ENCODE measurements around the gene CNTN1.

CNTN1 gene

DNA sequence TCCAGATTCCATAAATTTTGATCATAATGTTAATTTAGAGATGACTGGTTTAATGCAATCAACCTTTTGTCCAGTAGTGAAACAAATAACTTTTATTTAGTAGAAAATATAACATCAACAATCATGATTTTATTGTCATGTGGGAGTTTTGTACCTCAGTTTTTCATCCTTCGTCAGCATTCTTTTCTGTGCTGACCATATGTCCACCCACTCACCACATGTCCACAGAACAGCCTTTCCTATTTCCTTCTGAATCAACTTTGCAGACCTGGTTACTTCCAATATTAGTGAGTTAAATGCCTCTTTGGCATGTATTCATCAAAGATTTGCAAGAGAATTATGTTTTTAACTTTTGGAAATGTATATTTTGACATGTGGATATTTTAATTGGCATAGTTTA lies 36.8 kb upstream of the CNTN1 start:
- H3K27me3 ChIP-seq, result no peaks in the 10 kb centered on the region
- no peak overlapping the region for H3K4me3 ChIP-seq
- TF ChIP-seq Cebpa-rat (IDR thresholded peaks at IDR 0.05), result no peak
- H3K4me1 ChIP-seq, result no peaks in the 10 kb centered on the region
- no peaks in the 10 kb centered on the region for H4K20me1 ChIP-seq
- no peak overlapping the region for H3K9ac ChIP-seq
- H3K36me3 ChIP-seq, result no peaks in the 10 kb centered on the region
- H3K4me2 ChIP-seq, result no peak overlapping the region
- H3K27ac ChIP-seq, result no peak overlapping the region
- H3K9me3 ChIP-seq, result peaks cover 14% of the 10 kb centered on the region

- H3K27me3 ChIP-seq, result no peaks in the 10 kb centered on the region
- no peak overlapping the region for H3K27ac ChIP-seq
- no peaks in the 10 kb centered on the region for H3K4me1 ChIP-seq
- no peaks in the 10 kb centered on the region for H4K20me1 ChIP-seq
- H3K36me3 ChIP-seq, result no peaks in the 10 kb centered on the region
- TF ChIP-seq Cebpa-rat (IDR thresholded peaks at IDR 0.05), result no peak
- H3K9ac ChIP-seq, result no peak overlapping the region
- no peak overlapping the region for H3K4me3 ChIP-seq
- H3K9me3 ChIP-seq, result peaks cover 19% of the 10 kb centered on the region
- H3K4me2 ChIP-seq, result no peak overlapping the region
These were observed 29.9 kb upstream of the CNTN1 start for GRCh38 chr12:40662366-40662765.

- no peak for TF ChIP-seq Cebpa-rat (IDR thresholded peaks at IDR 0.05)
- H3K9ac ChIP-seq, result no peak overlapping the region
These were observed 28.5 kb upstream of the CNTN1 start for GRCh38 chr12:40663781-40664180.

DNA sequence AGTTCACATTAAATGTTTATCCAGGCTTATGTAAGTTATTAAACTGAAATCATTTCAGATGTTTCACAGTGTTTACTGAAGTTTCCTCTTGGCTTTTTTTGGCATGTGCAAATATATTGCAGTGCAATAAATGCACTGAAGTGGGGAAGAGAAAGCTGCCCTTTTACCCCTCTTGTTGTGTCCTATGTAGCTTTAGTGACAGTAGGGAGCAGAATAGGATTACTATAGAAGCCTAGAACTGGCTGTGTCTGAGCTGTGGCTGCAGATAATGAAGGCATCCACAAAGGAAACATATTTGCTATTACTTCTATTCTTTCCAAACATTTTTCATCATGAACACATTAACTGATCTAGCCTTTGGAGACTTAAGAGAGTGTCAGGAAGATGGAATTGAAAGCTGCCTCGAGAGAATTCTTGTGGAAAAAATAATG lies 24.1 kb upstream of the CNTN1 start:
- no peak overlapping the region for H3K4me2 ChIP-seq
- H4K20me1 ChIP-seq, result no peaks in the 10 kb centered on the region
- no peak overlapping the region for H3K27ac ChIP-seq
- H3K9me3 ChIP-seq, result 0 out of 2 replicates have a peak, but pooled peaks cover 4% of the 10 kb centered on the region
- H3K36me3 ChIP-seq, result no peaks in the 10 kb centered on the region
- no peak for TF ChIP-seq Cebpa-rat (IDR thresholded peaks at IDR 0.05)
- H3K4me1 ChIP-seq, result no peaks in the 10 kb centered on the region
- no peak overlapping the region for H3K9ac ChIP-seq
- no peaks in the 10 kb centered on the region for H3K27me3 ChIP-seq
- H3K4me3 ChIP-seq, result no peak overlapping the region

More at GRCh38 chr12:40663781-40664180, 28.5 kb upstream of the CNTN1 start:
- Histone ChIP-seq H3K4me3 (no peak overlapping the region), H3K9me3 (peaks cover 19% of the 10 kb centered on the region), H3K27me3 (no peaks in the 10 kb centered on the region), H3K4me1 (no peaks in the 10 kb centered on the region), H3K4me2 (no peak overlapping the region), H4K20me1 (no peaks in the 10 kb centered on the region), H3K36me3 (no peaks in the 10 kb centered on the region), H3K27ac (no peak overlapping the region)

DNA sequence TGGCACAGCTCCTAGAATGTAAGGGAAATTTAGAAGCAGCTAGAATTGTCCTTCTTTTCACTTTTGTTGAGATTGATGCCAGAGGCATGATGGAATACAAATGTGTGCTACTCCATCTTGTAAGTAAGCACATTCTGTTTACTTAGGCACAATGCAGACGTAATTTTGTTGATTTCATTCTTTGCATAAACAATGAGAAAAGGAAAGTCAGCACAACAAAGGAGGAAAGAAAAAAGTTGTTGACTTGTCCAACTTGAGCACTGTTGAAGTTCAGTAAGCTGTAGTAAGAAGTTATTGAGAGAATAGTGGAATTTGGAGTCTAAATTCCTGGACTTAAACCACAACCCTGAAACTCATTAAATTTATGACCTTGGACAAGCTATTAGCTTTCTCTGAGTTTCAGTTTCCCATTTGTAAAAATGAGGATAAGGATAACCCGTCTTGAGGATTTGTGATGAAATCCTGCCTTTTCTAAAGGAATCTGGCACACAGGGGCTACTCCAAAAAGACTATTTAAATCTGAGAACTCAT lies 19.4 kb upstream of the CNTN1 start:
- H4K20me1 ChIP-seq, result no peaks in the 10 kb centered on the region
- no peaks in the 10 kb centered on the region for H3K27me3 ChIP-seq
- no peak overlapping the region for H3K27ac ChIP-seq
- H3K4me3 ChIP-seq, result no peak overlapping the region
- TF ChIP-seq Cebpa-rat (IDR thresholded peaks at IDR 0.05), result no peak
- no peak overlapping the region for H3K4me2 ChIP-seq
- H3K4me1 ChIP-seq, result no peaks in the 10 kb centered on the region
- no peak overlapping the region for H3K9ac ChIP-seq
- H3K9me3 ChIP-seq, result no peaks in the 10 kb centered on the region
- no peaks in the 10 kb centered on the region for H3K36me3 ChIP-seq

DNA sequence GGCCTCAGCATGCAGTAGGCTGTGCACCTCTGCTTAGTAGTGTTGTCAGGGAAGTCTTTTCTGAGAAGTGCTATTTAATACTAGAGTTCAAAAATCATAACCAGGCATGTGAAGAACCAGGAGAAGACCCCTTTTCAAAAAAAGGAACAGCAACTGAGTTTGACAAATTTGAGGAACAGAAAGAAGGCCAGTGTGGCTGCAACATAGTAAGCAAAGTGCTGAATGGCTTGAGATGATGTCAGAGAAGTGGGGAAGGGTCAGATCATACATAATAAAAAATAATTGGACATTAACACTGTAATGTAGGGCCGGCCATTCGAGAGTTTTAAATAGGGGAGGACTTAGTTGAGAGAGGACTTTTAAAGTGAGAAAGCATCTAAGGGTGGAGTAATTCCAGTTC lies 11.1 kb upstream of the CNTN1 start:
- Histone ChIP-seq H3K9me3 (no peaks in the 10 kb centered on the region), H3K4me1 (no peaks in the 10 kb centered on the region), H3K9ac (no peak overlapping the region), H3K4me3 (no peak overlapping the region), H4K20me1 (no peaks in the 10 kb centered on the region), H3K4me2 (no peak overlapping the region), H3K36me3 (no peaks in the 10 kb centered on the region), H3K27ac (no peak overlapping the region), H3K27me3 (no peaks in the 10 kb centered on the region)
- no peak for TF ChIP-seq Cebpa-rat (IDR thresholded peaks at IDR 0.05)

GRCh38 chr12:40684986-40685385 lies 7.3 kb upstream of the CNTN1 start:
- Histone ChIP-seq H3K4me1 (no peaks in the 10 kb centered on the region), H3K9ac (no peak overlapping the region), H3K27ac (no peak overlapping the region), H4K20me1 (no peaks in the 10 kb centered on the region), H3K4me2 (no peak overlapping the region), H3K27me3 (no peaks in the 10 kb centered on the region), H3K36me3 (no peaks in the 10 kb centered on the region), H3K9me3 (no peaks in the 10 kb centered on the region), H3K4me3 (no peak overlapping the region)
- no peak for TF ChIP-seq Cebpa-rat (IDR thresholded peaks at IDR 0.05)

- Histone ChIP-seq H3K4me3 (no peak overlapping the region), H3K9me3 (peaks cover 7% of the 10 kb centered on the region; the same call in 1 of the 2 replicates), H3K36me3 (no peaks in the 10 kb centered on the region), H4K20me1 (no peaks in the 10 kb centered on the region), H3K27ac (no peak overlapping the region), H3K4me2 (no peak overlapping the region), H3K9ac (no peak overlapping the region), H3K27me3 (no peaks in the 10 kb centered on the region), H3K4me1 (no peaks in the 10 kb centered on the region)
- no peak for TF ChIP-seq Cebpa-rat (IDR thresholded peaks at IDR 0.05)
These were observed 4.0 kb upstream of the CNTN1 start for GRCh38 chr12:40688085-40688725.

GRCh38 chr12:40689576-40689975 lies 2.7 kb upstream of the CNTN1 start:
- Histone ChIP-seq H3K4me2 (no peak overlapping the region), H3K27ac (no peak overlapping the region)

DNA sequence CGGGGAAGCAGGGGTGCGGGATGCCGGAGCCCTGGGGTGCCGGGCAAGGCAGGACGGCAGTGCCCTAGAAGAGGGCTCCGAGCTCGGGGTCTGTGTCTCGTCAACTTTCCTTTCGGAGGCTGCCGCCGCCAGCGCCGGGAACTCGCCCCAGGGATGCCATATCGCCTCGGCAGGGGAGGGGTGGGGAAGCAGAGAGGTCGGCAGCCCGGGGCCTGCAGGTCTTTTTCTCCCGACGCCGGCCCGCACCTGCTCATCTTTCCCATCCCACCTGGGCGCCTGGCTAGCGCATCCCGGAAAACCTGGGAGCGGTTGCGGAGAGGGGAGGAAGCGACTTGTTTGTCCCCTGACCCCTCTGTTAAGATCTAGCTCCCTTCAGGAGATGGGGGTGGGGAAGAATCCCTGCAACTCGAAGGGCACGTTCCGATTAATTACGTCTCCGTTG lies 547 bp downstream of the CNTN1 start:
- Histone ChIP-seq H3K4me2 (no peak overlapping the region), H4K20me1 (no peaks in the 10 kb centered on the region), H3K4me3 (no peak overlapping the region), H3K9ac (no peak overlapping the region), H3K27me3 (no peaks in the 10 kb centered on the region), H3K4me1 (no peaks in the 10 kb centered on the region), H3K27ac (no peak overlapping the region), H3K36me3 (no peaks in the 10 kb centered on the region), H3K9me3 (peaks cover 11% of the 10 kb centered on the region; the same call in 1 of the 2 replicates)
- no peak for TF ChIP-seq Cebpa-rat (IDR thresholded peaks at IDR 0.05)

More at GRCh38 chr12:40689576-40689975, 2.7 kb upstream of the CNTN1 start:
- Histone ChIP-seq H3K27me3 (no peaks in the 10 kb centered on the region), H3K9me3 (peaks cover 11% of the 10 kb centered on the region; the same call in 1 of the 2 replicates), H3K36me3 (no peaks in the 10 kb centered on the region), H3K9ac (no peak overlapping the region), H3K4me1 (no peaks in the 10 kb centered on the region), H4K20me1 (no peaks in the 10 kb centered on the region), H3K4me3 (no peak overlapping the region)
- no peak for TF ChIP-seq Cebpa-rat (IDR thresholded peaks at IDR 0.05)
